GM19468 (cell line): Measurements from ENCODE around the gene EFNA5.

ENCODE experiments used
- ATAC-seq: cut with Tn5 transposase; IDR thresholded peaks from one replicate; pipeline ENCODE4 v1.9.1; 2021; ENCODE audit warnings: mild to moderate bottlenecking, moderate library complexity, moderate number of reproducible peaks; ENCODE audit not compliant: unreplicated experiment; ENCODE audit errors: extremely low read depth

EFNA5 gene

GRCh38 chr5:107652408-107652807 is 18.3 kb downstream of the EFNA5 start:
- ATAC-seq, result no peak

DNA sequence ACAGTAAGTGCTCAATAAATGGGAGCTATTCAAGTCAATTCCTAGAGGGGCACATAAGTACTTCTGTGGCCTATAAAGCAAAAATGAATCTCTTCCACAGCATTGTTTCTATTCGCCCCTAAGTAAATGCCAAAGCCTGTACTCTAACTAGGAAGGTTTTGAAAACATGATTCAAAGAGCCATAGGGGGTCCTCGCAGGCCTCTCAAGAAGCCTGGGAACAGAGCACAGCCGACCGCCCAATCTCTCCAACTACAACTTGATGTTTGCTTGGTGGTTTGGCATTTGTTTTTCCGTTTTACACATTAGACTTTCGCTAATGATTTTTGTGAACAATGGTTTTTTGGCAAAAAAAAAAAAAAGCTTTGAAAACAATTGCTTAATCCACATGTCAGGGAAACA is 19.4 kb downstream of the EFNA5 start:
- ATAC-seq, result no peak

GRCh38 chr5:107646418-107646817 is 24.3 kb downstream of the EFNA5 start:
- no peak for ATAC-seq

DNA sequence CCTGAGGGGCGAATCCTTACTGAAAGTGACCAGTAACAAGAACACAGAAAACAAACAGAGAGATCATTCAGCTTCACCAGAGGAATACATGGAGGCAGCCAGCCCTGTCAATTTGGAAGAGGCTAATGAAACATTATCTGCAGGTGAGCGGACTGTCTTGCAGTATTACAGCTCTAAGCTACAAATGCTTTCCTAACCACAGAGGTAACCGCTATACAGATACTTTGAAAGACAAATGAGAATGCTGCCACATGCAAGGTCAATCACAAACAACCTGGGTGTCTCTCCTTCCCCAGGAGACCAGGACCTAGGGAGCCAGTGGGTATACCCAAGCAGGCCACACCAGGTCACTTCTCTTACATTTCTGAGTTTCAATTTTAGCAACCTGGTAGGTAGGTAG is 30.2 kb downstream of the EFNA5 start:
- ATAC-seq, result no peak

- ATAC-seq, result no peak
Measured at GRCh38 chr5:107639990-107640389, 30.7 kb downstream of the EFNA5 start.

- no peak for ATAC-seq
Measured at GRCh38 chr5:107636555-107636954, 34.2 kb downstream of the EFNA5 start.

GRCh38 chr5:107636068-107636467 is 34.7 kb downstream of the EFNA5 start:
- ATAC-seq, result no peak

DNA sequence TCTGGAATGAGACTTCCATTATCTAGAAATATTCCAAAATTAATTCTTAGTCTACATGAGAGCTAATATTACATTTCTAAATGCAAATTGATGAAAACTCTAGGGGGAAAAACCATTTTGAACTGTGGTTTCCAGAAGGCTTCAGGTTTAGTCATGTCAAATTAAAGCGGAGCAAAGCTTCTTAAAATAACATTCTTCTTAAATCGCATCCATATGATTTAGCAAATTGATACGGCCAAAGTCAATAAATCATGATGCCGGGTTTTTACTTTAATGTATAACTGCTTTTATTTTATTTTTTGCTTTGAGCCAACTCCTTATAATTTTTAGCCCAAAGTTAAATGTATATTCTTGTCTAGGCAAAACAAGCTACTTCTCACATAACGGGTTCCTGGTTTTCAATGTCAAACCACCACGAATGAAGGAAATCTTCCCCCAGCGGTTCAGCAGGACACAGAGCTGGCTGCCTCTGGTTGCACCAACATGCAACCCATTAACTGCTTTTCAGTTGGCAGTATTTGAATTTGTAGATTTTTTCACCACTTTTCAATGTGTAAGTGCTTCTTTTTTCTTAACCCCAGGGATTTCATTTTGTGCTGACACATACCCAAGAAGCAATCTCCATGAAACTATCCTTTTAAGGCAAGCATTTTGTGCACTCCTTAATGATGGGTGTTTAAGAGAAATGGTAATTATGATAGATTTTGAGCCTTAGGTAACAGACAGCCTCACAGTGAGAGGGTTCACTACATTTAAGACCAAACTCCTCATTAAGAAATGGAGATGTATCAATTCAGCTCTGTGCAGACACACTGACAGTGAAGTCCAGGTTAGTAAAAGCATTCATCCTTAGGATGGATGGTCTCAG is 35.5 kb downstream of the EFNA5 start:
- no peak for ATAC-seq

DNA sequence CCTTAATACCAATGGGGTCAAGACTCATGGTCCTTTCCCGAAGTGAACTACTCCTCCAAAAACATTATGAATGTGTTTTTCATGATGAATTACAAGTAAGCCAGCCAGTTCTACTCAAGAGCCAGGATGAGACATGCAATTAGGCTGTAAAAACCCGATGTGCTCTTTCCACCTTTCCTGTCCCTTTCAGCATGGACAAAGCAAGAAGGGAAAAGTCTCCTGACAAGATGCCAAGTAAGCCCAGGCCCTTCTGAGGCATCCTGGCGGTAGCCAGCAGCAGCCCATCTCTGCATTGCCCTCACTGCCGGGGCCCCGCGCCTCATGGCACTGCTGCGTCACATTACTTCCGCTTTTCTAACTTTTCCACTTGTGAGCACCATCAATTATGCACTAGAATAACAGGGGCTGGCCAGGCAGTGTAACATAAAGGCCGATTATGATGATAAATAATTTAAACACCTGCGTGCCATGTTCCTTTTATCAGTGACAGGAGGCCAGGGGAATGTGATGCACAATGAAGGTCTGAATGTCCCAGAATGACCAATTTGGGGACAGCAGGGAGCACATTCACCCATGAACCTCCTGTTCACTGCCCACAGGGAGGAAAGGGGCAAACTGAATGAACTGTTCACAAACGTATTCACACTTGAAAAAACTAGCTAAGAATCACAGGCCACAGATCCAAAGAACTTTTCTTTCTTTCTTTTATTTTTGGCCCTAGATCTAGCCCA is 37.4 kb downstream of the EFNA5 start:
- ATAC-seq, result no peak

DNA sequence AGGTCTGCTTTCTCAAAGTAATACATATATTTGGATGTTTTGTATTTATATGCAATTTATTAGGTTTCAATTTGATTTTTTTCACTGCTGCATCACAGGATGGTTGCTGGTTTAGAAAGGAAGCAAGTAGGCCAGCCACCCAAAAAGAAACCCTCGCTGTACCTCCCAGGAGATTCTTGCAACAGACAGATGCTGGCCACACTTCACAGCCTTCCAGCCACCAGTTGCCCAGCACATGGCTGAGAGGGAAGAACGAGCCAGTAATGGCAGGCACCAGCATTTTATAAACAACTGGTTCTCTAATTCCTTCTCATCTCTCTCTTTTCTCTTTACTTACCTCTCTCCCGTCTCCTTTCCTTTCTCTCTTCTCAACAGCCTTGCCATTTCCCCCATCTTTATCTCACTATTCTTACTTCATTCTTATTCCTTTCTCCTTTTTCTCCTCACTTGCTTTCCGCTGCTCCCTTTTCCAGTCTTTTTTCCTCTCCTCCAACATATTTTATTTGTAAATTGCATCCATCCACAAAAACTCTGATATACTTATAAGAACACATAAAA is 38.9 kb downstream of the EFNA5 start:
- no peak for ATAC-seq

GRCh38 chr5:107630184-107630583 is 40.6 kb downstream of the EFNA5 start:
- ATAC-seq, result no peak

- ATAC-seq, result no peak
Measured at GRCh38 chr5:107624235-107624634, 46.5 kb downstream of the EFNA5 start.

- no peak for ATAC-seq
Measured at GRCh38 chr5:107621089-107621488, 49.6 kb downstream of the EFNA5 start.

DNA sequence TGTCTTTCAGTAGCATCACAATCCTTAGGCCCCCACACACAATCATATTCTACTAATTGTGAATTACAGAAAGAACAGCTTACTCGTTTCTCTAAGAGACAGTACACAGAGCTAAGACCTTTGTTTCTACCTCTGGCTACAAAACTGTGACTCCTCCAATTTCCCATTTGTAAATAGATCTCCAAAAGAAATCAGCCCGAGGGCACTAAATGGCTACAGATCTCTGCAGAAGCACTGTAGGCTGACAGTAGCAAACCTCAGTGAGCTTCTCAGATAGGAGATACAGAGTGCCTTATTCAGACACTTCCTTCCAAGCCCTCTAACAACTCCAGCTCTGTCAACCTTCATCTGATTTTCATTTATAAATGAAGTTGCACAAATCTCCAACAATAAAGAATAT is 51.0 kb downstream of the EFNA5 start:
- no peak for ATAC-seq

GRCh38 chr5:107618242-107618641 is 52.5 kb downstream of the EFNA5 start:
- ATAC-seq, result no peak

GRCh38 chr5:107617052-107617451 is 53.7 kb downstream of the EFNA5 start:
- ATAC-seq, result no peak

GRCh38 chr5:107616213-107616612 is 54.5 kb downstream of the EFNA5 start:
- no peak for ATAC-seq

DNA sequence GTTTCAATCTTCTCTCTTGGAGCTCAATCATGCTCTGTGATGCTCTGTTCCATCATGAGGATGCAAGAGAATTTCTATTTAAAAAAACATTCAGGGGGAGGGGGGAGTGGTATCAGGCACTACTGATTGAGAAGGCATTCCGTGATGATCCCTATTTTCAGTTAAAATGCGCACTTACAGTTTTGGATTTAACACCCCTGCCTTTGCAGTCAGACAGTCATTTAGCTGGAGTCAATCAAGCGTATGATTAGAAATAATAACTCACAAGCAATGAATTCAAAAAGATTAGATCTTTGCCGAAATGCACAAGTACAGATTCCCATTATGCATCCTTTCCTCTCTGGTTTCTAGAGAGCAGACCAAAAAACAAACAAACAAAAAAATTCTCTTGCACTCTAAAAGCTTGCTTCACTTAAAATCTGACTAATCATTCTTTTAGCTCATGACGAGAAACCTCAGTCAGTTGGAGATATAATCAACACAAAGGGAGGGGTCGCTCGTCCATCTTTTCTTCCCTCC is 55.4 kb downstream of the EFNA5 start:
- ATAC-seq, result no peak

DNA sequence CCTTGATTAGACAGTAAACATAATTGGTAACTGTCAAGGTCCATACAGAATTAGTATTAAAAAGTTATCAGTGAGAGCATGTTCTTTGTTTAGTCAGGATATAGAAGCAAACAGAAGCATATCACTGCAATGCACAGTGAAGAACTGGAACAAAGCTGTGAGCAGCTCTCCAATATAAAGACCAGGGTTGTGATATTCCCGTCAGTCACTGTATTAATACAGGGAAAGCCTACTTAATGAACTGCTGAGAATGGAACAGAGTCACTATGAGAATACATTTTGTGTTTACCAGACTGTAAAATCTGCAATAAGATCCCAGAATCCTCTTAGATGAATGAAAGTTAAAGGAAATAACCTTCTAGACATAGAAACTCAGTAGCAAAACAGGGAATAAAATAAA is 58.2 kb downstream of the EFNA5 start:
- no peak for ATAC-seq

- no peak for ATAC-seq
Measured at GRCh38 chr5:107610798-107611197, 59.9 kb downstream of the EFNA5 start.
